Stimulated activated CD8-positive, alpha-beta memory T cell treated with anti-CD3 and anti-CD28 coated beads, Interleukin-2, amount 100 ng/mL, for 1 hour (primary cell): ENCODE data around the gene METRN.

Experiments used
- DNase-seq, 2 donors: peaks; one replicate each; pipeline ENCODE4 v3.0.0-alpha.2; 2020; ENCODE audit warnings: low read depth in 2 of 2

METRN gene

DNA sequence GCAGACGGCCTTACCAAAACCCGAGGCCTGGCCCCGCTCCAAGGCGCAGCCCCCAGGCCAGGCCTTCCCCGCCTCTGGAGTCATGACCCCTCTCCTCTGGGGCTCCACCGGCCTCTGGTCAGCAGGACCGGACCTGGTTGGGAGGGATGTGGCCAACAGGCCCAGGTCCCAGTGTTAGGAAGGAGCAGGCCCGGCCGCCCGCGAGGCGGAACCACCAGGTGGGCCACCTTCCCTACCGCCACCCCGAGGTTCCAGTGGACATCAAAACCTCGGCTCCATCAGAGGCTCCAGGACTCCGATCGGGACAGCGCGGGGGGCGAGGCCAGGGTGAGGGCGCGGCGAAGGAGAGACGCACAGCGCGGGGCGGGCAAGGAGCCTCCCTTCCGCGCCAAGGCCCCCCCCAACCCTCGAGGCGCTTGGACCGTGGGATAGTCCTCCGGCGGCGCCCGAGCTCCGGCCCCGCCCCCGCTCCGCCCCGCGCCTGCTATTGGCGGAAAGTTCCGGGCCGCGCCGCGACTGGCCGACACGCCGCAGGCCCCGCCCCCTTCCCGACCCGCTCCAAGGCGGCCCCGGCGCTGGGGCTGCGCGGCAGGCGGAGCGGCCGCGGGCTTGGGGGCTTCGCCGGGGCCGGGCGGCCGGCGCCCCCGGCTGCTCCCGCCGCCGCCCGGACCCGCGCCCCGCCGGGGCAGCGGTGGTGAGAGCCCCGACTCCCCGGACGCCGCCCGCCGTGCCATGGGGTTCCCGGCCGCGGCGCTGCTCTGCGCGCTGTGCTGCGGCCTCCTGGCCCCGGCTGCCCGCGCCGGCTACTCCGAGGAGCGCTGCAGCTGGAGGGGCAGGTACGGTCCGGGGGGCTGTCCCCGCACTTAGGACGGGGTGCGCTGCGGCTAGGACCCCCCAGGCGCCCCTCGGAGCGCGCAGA lies at the start of gene METRN:
Gene METRN, plus strand, starts transcription at position 561 of the 919 bp plus-strand sequence. Its CDS starts 172 bp downstream, at position 733.
- peak; percentile 79 to 81 for DNase-seq

DNA sequence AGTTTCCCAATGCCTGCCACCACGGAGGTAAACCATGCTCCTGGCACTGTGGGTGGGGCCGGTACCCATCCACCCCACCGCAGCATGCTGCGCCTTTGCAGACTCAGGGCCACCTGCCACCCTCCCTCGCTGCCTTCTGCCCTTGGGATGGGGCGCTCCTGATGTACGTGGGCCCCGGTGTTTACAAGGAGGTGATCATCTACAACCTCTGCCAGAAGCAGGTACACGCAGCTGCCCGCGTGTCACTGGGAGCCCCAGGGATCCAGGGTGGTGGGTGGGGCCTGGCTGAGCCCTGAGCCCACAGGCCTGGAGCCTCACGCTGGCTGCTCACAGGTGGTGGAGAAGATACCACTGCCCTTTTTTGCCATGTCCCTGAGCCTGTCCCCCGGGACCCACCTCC lies 48.3 kb upstream of the METRN start:
- no peak for DNase-seq

DNA sequence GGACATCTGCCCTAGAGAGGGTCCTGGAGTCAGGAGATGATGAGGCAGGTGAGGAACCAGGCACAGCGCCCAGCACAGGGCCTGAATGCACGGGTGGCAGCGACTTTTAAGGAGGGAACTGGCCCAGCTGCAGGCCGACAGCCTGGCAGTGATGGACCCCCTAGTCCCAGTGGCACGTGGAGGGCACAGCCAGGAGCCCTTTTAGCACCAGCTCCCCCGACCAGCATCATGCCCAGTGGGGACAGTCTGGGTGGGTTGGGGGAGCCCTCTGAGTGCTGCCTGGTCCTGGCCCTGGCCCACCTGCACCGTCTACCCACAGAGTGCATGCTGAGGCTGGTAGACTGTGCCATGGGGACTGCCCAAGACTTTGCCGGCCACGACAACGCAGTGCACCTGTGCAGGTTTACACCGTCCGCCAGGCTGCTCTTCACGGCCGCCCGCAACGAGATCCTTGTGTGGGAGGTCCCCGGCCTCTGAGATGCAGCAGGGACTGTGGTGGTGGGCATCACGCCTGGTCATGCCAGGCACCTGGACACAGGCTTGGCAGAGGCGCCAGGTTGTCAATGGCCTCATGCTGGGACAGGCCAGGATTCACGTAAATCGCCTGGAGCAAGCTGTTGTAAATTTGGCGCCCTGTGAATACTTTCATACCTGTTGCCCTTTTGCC lies 47.7 kb upstream of the METRN start:
- DNase-seq = no peak

GRCh38 chr16:667780-668518 lies 47.0 kb upstream of the METRN start, which contains the start of gene RHOT2:
Gene RHOT2, plus strand, starts transcription at chr16:668132. Its CDS starts 68 bp downstream, at chr16:668200.
- DNase-seq = peak; percentile 87

DNA sequence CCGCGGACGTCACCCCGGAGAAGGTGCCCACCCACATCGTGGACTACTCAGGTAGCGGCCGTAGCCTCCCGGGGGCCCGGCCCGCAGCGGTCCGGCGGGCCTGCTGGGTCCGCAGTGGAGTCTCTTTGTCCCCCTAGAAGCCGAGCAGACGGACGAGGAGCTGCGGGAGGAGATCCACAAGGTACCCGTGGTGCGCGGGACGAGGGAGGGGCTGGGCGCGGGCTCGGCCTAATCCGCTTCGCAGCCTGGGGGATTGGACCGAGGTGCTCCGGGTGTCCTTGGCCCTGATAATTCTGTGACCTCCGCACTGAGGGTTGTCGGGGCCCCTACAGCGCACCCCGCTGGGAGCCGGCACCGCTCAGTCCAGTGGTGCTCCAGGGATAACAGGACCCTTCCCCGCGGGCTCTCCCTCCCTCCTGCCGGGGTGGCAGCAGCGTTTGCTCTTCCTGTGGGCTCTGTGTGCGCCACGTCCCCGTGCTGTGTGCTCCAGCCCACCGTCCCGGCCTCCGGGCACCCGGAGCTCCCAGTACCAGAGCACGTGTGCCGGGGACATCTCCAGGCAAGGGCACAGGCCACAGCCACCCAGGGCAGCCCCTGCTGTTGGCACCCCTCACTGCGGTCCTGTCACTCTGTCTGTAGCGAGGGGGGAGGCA lies 46.3 kb upstream of the METRN start:
- no peak for DNase-seq

GRCh38 chr16:669666-670065 lies 45.3 kb upstream of the METRN start:
- no peak for DNase-seq

DNA sequence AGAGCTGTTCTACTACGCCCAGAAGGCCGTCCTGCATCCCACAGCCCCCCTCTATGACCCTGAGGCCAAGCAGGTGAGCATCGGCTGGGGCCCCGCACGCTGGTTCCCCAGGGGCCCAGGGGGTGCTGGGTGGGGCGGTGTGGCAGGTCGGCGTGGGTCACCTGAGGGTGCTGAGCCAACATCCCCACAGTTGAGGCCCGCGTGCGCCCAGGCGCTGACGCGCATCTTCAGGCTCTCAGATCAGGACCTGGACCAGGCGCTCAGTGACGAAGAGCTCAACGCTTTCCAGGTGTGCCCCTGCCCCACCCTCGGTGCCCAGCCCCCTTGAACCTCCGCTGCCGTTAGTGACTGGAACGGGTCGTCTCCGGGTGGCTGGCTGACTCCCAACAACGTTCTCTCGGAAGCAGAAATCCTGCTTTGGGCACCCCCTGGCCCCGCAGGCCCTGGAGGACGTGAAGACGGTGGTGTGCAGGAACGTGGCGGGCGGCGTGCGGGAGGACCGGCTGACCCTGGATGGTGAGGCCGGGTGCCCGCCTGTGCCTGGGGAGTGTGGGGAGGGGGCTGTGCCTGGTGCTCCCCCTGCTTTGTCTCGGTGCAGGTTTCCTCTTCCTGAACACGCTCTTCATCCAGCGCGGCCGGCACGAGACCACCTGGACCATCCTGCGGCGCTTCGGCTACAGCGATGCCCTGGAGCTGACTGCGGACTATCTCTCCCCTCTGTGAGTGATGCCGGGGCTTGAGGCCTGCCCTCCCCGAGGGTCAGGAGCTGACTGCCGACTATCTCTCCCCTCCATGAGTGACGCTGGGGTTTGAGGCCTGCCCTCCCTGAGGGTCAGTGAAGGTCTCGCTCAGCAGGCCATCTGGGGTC lies 44.2 kb upstream of the METRN start:
- DNase-seq = no peak

DNA sequence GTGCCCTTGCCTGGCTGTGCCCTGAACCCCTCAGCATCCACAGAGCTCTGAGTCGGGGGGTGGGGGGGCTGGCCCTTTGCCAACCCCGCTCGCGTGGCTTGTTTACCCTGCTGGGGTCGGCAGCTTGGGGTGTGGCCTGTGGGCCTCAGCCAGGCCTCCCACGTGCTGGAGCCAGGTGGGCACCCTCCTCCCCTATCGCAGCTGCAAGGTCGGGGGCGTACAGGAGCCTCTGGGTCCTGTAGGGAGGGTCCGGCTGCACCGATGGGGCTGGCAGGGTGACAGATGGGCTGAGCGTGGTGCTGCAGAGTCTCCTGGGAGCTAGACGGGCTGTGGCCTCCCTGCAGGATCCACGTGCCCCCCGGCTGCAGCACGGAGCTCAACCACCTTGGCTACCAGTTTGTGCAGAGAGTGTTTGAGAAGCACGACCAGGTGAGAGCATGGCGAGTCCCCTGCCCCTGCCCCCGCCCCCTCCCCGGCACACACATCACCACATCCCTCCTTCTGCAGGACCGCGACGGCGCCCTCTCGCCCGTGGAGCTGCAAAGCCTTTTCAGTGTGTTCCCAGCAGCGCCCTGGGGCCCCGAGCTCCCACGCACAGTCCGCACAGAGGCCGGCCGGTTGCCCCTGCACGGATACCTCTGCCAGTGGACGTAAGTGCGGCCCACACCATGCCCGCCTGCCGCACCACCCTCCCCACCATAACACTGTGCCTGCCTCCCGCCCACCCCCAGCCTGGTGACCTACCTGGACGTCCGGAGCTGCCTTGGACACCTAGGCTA lies 43.4 kb upstream of the METRN start:
- DNase-seq = no peak

DNA sequence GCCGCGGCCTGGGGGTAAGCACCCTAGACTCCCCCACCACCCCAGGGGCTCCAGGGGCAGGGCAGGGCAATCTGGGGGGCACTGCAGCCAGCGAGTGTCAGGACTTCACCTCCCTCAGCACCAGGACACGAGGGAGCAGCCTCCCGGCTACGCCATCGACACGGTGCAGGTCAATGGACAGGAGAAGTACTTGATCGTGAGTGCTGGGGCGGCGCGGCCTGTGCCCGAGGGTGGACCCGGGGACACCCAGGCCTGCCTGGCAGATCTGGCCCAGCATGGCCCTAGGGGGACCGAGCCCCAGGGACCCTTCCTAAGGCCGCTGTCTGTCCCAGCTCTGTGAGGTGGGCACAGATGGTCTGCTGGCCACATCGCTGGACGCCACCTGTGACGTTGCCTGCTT lies 42.5 kb upstream of the METRN start:
- no peak for DNase-seq

DNA sequence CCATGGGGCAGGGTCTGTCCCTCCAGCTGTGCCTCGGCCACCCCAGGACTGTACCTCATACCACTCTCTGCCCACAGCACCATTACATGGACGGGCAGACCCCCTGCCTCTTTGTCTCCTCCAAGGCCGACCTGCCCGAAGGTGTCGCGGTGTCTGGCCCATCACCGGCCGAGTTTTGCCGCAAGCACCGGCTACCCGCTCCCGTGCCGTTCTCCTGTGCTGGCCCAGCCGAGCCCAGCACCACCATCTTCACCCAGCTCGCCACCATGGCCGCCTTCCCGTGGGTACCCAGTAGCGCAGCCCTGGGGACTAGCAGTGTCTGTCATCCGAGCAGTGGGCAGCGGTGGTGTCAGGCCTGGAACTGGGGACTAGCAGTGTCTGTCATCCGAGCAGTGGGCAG lies 42.1 kb upstream of the METRN start:
- no peak for DNase-seq

DNA sequence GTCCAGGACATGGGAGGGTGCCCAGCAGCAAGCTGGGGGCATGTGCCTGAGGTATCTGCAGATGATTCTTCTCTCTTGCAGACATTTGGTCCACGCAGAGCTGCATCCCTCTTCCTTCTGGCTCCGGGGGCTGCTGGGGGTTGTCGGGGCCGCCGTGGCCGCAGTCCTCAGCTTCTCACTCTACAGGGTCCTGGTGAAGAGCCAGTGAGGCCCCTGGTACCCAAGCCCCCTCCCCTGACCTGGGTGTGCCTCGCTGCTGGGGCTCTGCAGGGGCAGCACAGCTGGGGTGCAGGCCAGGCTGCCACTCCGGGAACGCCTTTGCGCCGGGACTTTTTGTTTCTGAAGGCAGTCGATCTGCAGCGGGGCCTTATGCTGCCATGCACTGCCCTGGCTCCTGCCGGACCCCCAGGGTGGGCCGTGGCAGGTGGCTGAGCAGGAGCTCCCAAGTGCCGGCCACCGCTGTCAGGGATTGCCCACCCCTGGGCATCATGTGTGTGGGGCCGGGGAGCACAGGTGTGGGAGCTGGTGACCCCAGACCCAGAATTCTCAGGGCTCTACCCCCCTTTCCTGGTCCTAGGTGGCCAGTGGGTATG lies 41.4 kb upstream of the METRN start:
- DNase-seq = no peak

DNA sequence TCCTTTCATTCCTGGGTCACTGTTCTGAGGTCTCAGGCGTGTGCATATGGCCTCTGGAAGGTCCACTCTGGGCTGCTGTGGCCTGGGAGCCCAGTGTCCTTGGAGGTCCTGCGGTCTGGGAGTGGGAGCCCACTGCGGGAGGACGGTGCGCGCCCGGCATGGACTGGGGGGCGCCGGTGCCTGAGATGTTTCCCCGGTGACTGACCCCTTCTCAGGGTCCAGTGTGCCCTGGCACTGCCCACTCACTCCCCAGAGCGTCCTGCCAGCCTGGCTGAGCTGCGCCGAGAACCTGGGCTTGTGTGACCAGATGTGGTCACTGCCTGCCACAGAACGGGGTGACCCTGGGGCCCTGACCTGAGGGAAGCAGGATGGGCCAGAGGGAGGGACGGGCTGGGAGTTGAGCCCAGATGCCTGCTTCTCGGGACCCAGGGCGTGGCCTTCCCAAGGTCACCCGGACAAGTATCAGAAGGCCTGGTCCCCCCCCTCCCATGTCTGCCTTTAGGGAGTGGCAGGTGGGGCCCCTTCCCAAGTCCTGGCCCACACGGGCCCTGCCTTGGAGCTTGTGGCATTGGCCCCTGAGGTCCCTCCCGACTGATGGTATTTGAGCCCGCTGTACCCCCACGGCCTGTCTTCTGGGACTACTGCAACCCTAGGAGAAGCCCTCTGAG lies 40.6 kb upstream of the METRN start:
- no peak for DNase-seq

- DNase-seq = no peak
These were observed 39.7 kb upstream of the METRN start, which contains the start of gene RHBDL1 for GRCh38 chr16:674968-675883. Gene RHBDL1, plus strand, starts transcription at chr16:675671. Its CDS starts 120 bp downstream, at chr16:675791.

GRCh38 chr16:675884-676564 lies 38.9 kb upstream of the METRN start:
- no peak for DNase-seq

DNA sequence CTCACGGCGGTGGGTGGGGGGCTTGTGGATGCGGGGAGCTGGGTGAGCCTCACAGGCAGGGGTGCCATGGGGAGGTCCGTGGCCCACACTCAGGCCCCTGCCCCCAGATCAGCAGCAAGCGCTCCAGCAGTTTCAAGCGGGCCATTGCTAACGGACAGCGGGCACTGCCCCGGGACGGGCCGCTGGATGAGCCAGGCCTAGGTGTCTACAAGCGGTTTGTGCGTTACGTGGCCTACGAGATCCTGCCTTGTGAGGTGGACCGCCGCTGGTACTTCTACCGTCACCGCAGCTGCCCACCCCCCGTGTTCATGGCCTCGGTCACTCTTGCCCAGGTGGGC lies 38.4 kb upstream of the METRN start:
- DNase-seq = no peak

- DNase-seq = no peak
These were observed 38.0 kb upstream of the METRN start for GRCh38 chr16:676913-677312.
